ENCODE measurements around the gene RAB22A.

- TF ChIP-seq CTCF (optimal IDR thresholded peaks at IDR 0.05 in 1 of 3, IDR thresholded peaks at IDR 0.05 in 1 of 3, conservative IDR thresholded peaks at IDR 0.05 in 1 of 3; ENCODE audit: extremely low read depth in 1 of 3, insufficient read depth in 2 of 3, low read length in 3 of 3) (no peak), EZH2 (IDR thresholded peaks at IDR 0.05; ENCODE audit: low read length) (no peak)
These were observed 68.4 kb downstream of the RAB22A start for GRCh38 chr20:58377766-58378401.

Data from keratinocyte (primary cell).